Pulmonary artery endothelial cell (primary cell): Measurements from ENCODE around the gene WDR81. TPM values are rescaled to one million over a fixed set of nuclear protein-coding genes. Genes with fewer than 3 reads are reported as not detected.
"Not testable (repeated sequence)": the region's sequence is repeated elsewhere in the genome, so short reads cannot be mapped to it uniquely, and the experiment has no call there.

Experiments
- DNase-seq: peaks from one replicate; pipeline ENCODE4 v3.0.0-alpha.2; 2011; ENCODE audit warnings: low read depth, low spot score
- total RNA-seq: library from RNA; depleted of rRNA; stranded (reverse); fragments of >200 nt; gene quantifications from 2 replicates; pipeline ENCODE4 v1.2.3, GENCODE V29; 2014

Gene WDR81
- total RNA-seq, 1 donor from 2014 or later, result 13.8 TPM

GRCh38 chr17:1730326-1731193 is 6.1 kb downstream of the WDR81 start:
- DNase-seq, result no peak

GRCh38 chr17:1731194-1731506 is 6.6 kb downstream of the WDR81 start:
- no peak for DNase-seq

DNA sequence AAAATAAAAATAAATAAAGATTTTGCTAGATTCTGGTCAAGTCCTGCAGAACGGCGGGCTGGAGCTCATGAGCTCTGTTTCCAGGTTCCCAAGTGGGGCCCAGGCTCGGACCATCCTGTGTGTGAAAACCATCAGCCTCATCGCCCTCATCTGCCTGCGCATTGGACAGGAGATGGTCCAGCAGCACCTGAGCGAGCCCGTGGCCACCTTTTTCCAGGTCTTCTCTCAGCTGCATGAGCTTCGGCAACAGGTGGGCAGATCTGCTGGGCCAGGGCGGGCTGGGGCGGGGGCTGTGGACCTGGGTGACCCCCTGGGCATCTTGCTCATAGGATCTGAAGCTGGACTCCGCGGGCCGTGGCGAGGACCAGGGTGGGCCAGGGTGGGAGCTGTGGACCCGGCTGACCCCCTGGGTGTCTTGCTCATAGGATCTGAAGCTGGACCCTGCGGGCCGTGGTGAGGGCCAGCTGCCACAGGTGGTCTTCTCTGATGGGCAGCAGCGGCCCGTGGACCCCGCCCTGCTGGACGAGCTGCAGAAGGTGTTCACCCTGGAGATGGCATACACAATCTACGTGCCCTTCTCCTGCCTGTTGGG is 7.8 kb downstream of the WDR81 start:
- no peak for DNase-seq

- DNase-seq, result no peak
These were observed 8.4 kb downstream of the WDR81 start for GRCh38 chr17:1732833-1733321.

- no peak for DNase-seq
These were observed 9.3 kb downstream of the WDR81 start for GRCh38 chr17:1733759-1734158.

DNA sequence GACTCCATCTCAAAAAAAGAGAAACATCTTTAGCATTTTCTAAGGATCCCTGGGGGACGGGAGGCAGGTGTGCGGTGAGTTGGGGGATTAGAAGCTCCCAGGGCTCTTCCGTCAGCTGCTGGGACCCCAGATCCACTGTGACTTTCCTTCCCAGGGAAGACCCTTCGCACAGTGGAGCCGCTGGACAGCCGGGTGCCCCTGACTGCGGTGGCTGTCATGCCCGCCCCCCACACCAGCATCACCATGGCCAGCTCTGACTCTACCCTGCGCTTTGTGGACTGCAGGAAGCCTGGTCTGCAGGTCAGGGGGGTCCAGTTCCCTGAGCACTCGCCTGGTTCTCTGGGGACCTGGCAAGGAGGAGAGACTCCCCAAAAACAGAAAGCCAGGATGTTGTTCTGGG is 10.9 kb downstream of the WDR81 start:
- no peak for DNase-seq

DNA sequence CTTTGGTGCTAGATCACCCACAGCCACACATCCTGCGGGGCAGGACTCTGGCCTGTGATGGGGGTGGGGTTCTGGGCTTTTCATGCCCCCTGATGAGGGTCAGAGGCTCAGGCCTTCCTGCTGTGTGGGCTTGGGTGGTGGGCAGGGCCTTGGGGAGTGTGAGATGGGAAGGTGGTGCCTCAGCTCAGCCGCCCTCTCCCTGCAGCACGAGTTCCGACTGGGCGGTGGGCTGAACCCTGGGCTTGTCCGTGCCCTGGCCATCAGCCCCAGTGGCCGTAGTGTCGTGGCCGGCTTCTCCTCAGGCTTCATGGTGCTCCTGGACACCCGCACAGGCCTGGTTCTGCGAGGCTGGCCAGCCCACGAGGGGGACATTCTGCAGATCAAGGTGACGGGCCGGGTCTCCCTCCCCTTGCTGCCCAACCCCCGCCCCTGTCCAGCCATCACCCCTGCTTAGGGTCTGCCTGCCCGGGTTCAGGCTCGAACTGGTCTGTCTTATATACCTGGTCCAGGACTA is 11.4 kb downstream of the WDR81 start:
- no peak for DNase-seq

GRCh38 chr17:1736348-1737281 is 12.1 kb downstream of the WDR81 start:
- no peak for DNase-seq

DNA sequence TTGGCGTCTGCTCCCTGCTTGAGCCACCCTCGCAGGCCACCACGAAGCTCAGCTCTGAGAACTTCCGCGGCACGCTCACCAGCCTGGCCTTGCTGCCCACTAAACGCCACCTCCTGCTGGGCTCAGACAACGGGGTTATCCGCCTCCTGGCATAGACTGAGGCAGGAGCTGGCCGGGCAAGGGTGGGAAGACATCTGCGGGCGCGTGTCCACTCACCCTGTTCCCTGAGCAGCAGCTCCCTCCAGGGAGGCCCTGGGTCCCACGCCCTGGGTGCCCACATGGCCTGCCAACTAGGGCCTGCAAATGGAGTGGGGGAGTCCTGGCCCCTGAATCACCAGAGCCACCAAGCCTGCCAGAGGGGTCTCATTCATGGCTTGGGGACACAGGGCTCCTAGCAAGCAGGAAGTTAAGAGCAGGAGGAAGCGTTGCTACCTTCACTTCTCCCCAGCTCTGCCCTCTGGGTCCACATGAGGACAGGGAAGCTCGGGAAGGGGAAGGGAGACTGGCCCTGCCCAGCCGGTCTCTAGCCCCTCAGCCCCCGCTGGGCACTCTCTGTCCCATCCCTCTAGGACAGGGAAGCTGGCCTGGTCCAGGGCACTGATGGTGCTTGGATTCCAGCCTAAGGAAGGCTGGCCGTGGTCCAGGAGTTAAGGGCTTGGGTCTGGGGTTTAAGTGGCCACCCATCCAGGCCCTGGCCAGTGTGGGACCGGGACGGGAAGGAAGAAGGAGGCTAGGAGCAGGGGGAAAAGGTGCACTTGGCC is 13.2 kb downstream of the WDR81 start:
- no peak for DNase-seq

- DNase-seq, result not testable (repeated sequence)
These were observed 17.4 kb downstream of the WDR81 start for GRCh38 chr17:1741899-1742298.

- DNase-seq, result no peak
These were observed 18.0 kb downstream of the WDR81 start, which contains the start of gene SERPINF2 for GRCh38 chr17:1742371-1743087. Gene SERPINF2 (plus strand): TSS chr17:1742871. CDS start chr17:1744996, 2,125 bp downstream.

- DNase-seq, result no peak
These were observed 18.6 kb downstream of the WDR81 start for GRCh38 chr17:1743088-1743439.

DNA sequence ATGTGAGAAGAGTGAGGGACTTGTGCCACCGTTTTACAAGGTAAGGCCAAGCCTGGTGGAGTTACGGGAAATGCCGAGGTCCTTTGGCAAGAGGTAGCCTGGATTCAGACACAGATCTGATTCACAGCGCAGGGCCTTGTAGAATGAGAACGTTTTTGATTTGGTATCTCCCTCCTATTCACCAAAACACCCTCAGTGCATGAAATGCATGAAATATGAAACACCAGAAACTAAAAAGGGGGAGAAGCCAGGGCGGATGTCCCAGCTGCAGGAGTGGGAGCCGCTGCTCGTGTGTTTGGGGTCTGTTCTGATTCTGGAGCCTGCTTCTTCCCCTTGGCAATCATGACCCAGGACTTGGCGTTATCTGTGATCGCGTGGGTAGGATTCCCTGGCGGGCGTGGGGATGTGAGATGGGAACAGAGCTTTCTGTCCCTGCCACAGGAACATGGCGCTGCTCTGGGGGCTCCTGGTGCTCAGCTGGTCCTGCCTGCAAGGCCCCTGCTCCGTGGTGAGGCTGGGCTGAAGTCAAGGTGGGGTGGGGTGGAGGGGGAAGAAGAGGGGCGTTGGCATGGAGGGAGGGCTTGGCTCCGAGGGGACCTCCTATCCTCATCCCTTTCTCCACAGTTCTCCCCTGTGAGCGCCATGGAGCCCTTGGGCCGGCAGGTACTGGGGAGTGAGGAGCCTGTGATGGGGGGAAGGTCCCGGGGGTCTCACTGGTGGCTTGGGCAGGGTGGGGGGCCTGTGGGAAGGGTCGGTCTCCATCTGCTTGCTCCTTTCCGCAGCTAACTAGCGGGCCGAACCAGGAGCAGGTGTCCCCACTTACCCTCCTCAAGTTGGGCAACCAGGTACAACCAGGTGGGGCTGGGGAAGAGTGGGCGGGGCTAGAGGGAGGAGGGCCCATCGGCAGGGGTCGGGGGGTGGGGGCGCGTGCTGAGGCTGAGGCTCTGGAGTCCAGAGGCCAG is 20.3 kb downstream of the WDR81 start:
- no peak for DNase-seq

DNA sequence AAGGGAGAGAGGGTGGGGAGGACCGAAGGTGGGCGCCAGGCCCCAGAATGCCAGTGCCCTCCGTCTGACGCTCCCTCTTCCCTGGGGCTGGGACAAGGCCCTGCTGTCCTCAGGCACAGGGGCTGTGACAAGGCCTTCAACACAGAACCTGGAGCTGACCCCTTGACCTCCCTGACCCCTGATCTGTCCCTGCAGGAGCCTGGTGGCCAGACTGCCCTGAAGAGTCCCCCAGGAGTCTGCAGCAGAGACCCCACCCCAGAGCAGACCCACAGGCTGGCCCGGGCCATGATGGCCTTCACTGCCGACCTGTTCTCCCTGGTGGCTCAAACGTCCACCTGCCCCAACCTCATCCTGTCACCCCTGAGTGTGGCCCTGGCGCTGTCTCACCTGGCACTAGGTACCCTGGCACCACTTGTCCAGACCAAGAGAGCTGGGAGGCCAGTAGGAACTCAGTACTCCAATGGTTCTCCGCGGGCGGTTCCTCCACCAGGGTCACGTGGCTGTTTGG is 21.1 kb downstream of the WDR81 start:
- no peak for DNase-seq

DNA sequence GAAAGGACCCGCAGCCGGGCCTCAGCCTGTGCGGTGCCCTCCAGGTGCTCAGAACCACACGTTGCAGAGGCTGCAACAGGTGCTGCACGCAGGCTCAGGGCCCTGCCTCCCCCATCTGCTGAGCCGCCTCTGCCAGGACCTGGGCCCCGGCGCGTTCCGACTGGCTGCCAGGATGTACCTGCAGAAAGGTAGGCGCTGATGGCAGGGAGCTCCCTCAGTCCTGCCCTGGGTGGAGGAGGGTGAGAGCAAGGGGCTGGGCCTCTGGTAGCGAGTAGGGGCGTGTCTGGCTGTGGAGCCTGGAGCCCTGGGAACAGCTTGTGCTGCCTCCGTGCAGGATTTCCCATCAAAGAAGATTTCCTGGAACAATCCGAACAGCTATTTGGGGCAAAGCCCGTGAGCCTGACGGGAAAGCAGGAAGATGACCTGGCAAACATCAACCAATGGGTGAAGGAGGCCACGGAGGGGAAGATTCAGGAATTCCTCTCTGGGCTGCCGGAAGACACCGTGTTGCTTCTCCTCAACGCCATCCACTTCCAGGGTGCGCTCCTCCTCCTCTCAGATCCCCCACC is 22.6 kb downstream of the WDR81 start:
- DNase-seq, result no peak

GRCh38 chr17:1750628-1751027 is 26.1 kb downstream of the WDR81 start:
- no peak for DNase-seq

DNA sequence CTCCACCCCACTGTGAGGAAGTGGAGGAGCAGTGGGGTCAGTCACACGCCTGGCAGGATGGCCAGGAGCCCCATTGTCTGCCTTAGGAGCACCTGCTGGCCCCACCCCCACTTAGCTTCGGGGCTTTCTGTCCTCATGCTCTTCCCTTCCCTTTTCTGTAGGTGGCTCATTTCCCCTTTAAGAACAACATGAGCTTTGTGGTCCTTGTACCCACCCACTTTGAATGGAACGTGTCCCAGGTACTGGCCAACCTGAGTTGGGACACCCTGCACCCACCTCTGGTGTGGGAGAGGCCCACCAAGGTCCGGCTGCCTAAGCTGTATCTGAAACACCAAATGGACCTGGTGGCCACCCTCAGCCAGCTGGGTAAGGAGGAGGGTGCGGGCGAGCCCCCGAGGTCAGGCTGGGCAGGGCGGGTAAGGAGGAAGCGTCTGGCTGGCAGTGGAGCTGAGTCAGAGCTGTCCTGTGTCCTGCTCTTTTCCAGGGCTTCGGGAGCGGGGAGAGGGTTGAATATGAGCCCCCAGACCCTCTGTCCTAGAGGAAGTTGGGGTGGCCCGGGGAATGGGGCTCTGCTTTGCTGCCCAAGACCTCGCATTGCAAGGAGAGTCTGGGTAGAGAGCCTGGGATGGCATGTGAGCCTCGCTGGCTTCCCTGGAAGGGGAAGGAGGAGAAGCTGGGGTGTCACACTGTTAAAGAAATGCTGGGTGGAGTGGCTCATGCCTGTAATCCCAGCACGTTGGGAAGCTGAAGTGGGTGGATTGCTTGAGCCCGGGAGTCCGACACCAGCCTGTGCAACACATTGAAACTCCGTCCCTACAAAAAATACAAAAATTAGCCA is 28.1 kb downstream of the WDR81 start:
- DNase-seq, result no peak
